NCI-H1092 treated with DMSO at 0.1 percent for 48 hours (cell line): ENCODE results near the gene CARNS1.
"Not testable (repeated sequence)": the region's sequence is repeated elsewhere in the genome, so short reads cannot be mapped to it uniquely, and the experiment has no call there.

Experiments
- DNase-seq: peaks from one replicate; lab custom pipeline; 2025; lab: John Stamatoyannopoulos, UW

CARNS1 gene

DNA sequence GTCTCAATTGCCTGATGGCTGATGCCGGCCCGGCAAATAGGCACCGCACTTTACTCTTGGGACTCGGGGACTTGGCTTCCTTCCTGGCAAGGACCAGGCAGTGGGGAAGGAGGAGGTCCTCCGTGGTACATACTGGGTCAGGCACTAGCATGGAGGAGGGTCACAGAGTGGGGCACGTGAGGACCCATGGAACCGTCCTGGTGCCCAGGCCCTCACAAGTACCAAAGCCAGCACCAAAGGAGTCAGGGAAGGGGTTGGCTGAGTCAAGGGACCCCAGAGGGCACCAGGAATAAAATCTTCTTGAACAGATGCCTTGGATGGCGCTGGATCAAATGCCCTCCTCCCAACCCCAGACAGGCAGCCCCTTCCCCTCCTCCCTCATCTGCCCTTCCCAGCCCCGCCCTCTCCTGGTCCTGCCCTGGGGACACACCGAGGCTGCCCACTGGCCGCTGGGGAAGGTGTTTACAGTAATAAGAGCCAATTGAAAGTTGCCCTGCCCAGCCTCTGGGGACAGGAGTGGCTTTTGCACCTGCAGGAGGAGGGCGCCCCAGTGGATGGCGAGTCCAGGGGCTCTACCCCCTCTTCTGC, 5.6 kb upstream of the CARNS1 start:
- no peak for DNase-seq

GRCh38 chr11:67410369-67410831, 5.1 kb upstream of the CARNS1 start:
- DNase-seq = no peak

- DNase-seq = no peak
Measured at GRCh38 chr11:67410984-67411784, 4.3 kb upstream of the CARNS1 start.

GRCh38 chr11:67411785-67412152, 3.7 kb upstream of the CARNS1 start:
- DNase-seq = no peak

DNA sequence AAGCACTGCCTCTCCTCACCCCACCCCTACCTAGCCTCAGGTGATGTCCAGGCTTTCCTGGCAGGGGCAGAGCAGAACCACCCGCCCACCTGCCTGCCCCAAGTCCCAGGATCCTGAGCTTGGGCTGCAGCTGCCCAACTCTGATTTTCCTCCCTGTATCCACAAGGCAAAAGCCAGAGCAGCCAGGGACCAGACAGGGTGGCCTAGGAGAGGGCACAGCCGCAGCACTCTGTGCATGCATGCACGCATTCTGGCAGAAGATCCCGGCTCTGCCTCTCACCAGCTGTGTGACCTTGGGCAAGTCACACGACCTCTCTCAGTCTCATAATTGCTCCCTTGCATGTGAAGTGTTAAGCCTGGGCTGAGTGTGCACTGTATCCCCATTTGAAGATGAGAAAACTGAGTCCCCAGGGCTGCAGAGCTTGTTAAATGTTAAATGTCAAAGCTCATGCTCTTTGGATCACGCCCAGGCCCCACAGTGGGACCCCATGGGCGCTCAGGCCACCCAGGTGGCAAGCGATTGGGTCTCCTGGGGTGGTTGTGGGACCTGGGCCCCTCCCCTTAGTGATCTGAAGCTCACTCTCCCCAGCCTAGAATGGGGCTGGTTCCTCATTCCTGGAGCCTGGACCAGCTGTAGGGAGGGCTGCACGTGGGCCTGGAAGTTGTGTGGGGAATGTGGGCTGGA, 2.8 kb upstream of the CARNS1 start:
- no peak for DNase-seq

DNA sequence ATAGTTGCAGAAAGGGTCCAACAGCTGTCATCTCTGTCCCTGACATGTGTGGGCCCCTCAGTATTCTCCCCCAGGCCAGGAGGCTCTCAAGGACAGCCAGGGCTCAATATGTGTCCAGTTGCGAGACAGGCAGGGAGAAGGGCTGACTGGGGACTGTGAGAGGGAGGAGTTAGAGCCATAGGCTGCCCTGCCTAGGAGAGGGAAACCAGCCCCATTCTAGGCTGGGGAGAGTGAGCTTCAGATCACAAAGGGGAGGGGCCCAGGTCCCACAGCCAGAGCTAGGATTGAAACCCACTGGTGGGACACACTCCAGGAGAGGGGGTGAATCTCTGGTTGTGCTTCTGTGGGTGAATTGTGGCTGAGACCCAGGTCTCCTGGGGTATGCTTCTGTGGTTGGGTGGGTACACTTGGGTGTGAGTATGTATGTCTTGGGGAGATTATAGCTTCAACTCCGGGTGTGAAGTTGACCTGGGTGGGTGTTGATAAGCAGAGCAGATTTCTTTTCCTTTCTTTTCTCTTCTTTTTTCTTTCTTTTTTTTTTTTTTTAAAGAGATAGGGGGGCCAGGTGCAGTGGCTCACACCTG, 2.1 kb upstream of the CARNS1 start:
- no peak for DNase-seq

GRCh38 chr11:67416416-67417335, 1.2 kb downstream of the CARNS1 start:
- no peak for DNase-seq

DNA sequence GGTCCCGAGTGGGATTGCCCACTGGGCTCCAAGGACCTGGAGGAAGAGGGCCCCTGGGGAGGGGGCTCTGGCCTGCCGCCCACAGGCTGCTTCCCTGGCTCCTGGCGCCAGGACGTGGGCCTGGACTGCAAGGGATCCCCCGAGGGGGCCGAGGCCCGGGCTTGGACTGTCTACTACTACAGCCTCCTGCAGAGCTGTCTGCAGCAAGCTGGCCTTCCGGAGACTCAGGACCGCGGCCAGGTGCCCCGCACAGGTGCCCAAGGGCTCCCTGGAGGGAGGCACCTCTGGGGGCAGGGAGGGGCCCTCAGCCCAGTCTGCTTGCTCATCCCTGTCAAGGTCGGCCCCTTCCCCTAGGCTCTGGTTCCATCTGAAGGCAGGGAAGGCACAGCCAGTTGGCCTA, 1.9 kb downstream of the CARNS1 start:
- DNase-seq = no peak

DNA sequence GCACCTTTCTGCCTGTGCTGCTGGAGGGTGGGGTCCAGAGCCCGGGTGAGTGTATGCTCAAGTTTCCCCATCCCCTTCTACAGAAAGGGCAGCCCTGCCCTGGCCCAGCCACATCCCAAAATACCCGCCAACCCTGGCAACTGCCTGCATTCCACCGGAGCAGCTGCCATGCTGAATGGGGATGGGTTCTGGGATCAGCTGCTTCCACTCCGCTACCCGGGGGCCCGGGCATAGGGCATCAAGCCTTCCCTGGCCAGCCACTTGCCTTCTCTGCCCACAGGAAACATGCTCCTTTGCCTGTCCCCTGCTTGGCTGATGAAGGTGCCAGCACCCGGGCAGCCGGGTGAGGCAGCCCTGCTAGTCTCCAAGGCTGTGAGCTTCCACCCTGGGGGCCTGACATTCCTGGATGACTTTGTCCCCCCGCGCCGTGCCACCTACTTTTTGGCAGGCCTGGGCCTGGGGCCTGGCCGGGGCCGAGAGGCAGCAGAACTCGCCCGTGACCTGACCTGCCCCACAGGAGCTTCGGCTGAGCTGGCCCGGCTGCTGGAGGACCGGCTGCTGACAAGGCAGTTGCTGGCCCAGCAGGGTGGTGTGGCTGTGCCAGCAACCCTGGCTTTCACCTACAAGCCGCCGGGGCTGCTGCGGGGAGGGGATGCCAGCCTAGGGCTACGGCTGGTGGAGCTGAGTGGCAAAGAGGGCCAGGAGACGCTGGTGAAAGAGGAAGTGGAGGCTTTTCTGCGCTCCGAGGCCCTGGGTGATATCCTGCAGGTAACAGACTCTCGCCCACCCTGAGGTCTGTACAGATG, 3.2 kb downstream of the CARNS1 start:
- peak; percentile 13 for DNase-seq

DNA sequence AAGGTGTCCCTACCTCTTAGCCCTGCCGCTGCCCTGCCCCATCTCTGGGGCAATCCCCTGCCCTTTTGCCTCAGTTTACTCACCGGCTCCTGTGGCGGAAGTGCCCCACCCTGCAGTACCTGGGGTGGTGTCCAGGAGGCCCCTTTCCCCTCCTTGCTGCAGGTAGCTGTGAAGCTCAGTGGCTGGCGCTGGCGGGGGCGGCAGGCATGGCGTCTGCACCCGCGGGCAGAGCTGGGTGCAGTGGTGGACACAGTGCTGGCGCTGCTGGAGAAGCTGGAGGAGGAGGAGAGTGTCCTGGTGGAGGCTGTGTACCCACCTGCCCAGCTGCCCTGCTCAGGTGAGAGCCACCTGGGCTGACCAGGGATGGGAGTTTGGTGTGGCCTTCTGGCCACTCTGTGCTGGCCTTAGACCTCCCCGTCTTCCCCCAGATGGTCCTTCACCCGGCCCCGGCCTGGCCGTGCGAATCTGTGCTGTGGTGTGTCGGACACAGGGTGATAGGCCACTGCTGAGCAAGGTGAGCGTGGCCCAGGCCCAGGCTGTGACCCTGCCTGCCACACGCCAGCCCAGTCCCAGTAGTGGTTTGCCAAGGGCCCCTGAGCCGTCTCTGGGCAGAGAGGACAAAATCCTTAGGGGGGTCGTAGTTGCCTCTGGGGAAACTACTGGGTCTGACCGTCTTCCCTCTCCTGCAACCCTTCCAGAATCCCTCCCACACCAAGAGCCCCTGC, 4.0 kb downstream of the CARNS1 start:
- DNase-seq = no peak

DNA sequence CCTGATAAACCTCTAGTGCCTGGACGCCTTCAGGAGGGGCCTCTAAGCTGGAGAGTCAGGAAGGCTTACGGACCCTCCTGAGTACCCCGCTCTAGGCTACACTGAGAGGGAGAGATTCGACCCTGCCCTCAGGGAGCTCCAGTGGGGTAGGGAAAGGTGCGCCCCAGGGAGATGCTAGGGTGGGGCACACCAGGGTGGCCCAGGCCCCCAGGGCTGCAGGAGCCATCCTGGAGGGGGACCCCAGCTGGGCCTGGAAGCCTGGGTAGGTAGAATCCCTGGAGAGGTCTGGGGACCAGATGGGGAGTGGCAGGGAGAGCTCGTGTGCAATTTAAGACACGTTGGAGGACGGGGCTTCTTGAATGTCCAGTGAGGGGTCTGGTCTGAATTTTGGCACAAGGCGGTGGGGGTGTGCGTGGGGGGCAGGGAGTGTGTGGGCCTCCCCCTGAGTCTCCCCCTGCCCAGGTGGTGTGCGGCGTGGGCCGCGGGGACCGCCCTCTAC, 4.7 kb downstream of the CARNS1 start:
- DNase-seq = no peak

DNA sequence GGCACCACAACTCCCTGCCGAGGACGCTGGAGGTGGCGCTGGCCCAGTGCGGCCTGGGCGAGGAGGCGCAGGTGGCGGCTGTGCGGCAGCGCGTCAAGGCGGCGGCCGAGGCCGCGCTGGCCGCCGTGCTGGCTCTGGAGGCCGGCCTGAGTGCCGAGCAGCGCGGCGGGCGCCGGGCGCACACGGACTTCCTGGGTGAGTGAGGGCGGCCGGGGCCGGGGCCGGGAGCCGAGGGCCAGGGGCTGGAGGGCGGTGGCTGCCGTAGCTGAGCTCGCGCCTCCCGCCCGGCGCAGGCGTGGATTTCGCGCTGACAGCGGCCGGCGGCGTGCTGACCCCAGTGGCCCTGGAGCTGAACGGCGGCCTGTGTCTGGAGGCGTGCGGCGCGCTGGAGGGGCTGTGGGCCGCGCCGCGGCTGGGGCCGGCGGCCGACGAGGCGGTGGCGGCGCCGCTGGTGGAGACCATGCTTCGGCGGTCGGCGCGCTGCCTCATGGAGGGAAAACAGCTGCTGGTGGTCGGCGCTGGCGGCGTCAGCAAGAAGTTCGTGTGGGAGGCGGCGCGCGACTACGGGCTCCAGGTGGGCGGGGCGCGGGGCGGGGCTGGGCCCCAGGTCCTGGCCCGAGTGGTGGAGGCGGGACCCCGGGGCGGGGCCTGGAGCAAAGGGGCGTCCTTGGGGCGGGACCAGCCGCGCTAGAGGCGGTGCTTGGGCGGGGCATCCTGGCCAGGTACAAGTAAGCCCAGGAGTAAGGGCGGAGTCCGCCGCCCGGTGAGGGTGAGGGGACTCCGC, 5.4 kb downstream of the CARNS1 start:
- peak; percentile 91 for DNase-seq

DNA sequence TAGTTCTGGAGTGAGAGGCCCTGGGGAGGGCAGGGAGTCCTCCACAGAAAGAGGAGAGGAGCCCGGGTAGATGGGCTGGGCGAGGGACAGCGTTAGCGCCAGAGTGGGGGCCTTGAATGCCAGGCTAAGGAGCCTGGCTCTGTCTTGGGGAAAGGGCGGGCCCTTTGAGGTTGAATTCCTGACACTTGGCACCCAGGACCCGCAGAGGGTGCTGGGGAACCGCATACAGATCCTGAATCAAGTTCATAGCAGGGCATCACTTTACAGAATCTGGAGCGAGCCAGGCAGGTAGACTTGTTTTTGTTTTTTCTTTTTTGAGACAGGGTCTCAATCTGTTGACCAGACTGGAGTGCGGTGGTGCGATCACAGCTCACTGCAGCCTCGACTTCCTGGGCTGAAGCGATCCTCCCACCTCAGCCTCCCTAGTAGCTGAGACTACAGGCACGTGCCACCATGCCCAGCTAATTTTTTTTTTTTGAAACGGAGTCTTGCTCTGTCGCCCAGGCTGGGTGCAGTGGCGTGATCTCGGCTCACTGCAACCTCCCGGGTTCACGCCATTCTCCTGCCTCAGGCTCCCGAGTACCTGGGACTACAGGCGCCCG, 6.1 kb downstream of the CARNS1 start:
- DNase-seq = no peak

GRCh38 chr11:67422891-67423290, 7.4 kb downstream of the CARNS1 start:
- DNase-seq = no peak

GRCh38 chr11:67423466-67423865, 8.0 kb downstream of the CARNS1 start:
- no peak for DNase-seq

- no peak for DNase-seq
Measured at GRCh38 chr11:67423891-67424613, 8.6 kb downstream of the CARNS1 start.

DNA sequence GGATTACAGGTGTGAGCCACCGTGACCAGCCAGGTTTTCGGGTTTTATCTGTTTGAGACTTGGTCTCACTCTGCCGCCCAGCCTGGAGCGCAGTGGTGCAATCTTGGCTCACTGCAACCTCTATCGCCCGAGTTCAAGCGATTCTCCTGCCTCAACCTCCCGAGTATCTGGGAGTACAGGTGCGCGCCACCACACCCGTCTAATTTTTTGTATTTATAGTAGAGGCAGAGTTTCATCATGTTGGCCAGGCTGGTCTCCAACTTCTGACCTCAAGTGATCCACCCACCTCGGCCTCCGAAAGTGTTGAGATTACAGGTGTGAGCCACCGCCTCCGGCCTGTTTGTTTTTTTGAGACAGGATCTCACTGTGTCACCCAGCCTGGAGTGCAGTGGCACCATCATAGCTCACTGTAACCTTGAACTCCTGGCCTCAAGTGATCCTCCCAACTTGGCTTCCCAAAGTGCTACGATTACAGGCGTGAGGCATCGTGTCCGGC, 11.9 kb downstream of the CARNS1 start:
- not testable (repeated sequence) for DNase-seq
